ENCODE data around the gene BCAS3.

BCAS3 gene

GRCh38 chr17:61081959-61082358, 404.3 kb downstream of the BCAS3 start:
- no peak for DNase-seq

GRCh38 chr17:61084260-61084659, 406.6 kb downstream of the BCAS3 start:
- no peak for DNase-seq

- DNase-seq: no peak
Measured at GRCh38 chr17:61087024-61087423, 409.4 kb downstream of the BCAS3 start.

GRCh38 chr17:61088556-61088955, 410.9 kb downstream of the BCAS3 start:
- no peak for DNase-seq

- no peak for DNase-seq
Measured at GRCh38 chr17:61091096-61091495, 413.4 kb downstream of the BCAS3 start.

GRCh38 chr17:61097781-61098180, 420.1 kb downstream of the BCAS3 start:
- DNase-seq: no peak

GRCh38 chr17:61106354-61106753, 428.7 kb downstream of the BCAS3 start:
- DNase-seq: no peak

GRCh38 chr17:61116577-61116976, 438.9 kb downstream of the BCAS3 start:
- DNase-seq: no peak

- no peak for DNase-seq
Measured at GRCh38 chr17:61117983-61118382, 440.3 kb downstream of the BCAS3 start.

GRCh38 chr17:61118871-61119270, 441.2 kb downstream of the BCAS3 start:
- DNase-seq: no peak

GRCh38 chr17:61122326-61122913, 444.8 kb downstream of the BCAS3 start:
- DNase-seq: no peak

GRCh38 chr17:61124562-61124961, 446.9 kb downstream of the BCAS3 start:
- DNase-seq: no peak

- no peak for DNase-seq
Measured at GRCh38 chr17:61126473-61127249, 449.0 kb downstream of the BCAS3 start.

GRCh38 chr17:61127960-61128359, 450.3 kb downstream of the BCAS3 start:
- no peak for DNase-seq

- DNase-seq: no peak
Measured at GRCh38 chr17:61128661-61129115, 451.0 kb downstream of the BCAS3 start.

GRCh38 chr17:61129267-61130254, 451.9 kb downstream of the BCAS3 start:
- DNase-seq: no peak

- no peak for DNase-seq
Measured at GRCh38 chr17:61130330-61130729, 452.7 kb downstream of the BCAS3 start.

GRCh38 chr17:61131585-61131984, 453.9 kb downstream of the BCAS3 start:
- DNase-seq: no peak

- DNase-seq: no peak
Measured at GRCh38 chr17:61132524-61132923, 454.9 kb downstream of the BCAS3 start.

- DNase-seq: no peak
Measured at GRCh38 chr17:61133853-61134252, 456.2 kb downstream of the BCAS3 start.

- no peak for DNase-seq
Measured at GRCh38 chr17:61134551-61135235, 457.0 kb downstream of the BCAS3 start.

- DNase-seq: no peak
Measured at GRCh38 chr17:61135782-61136181, 458.1 kb downstream of the BCAS3 start.

GRCh38 chr17:61136296-61136695, 458.6 kb downstream of the BCAS3 start:
- DNase-seq: no peak

Measured in 8988T (cell line).